ENCODE data around the gene GMPPA. TPM values are rescaled to one million over a fixed set of nuclear protein-coding genes. Genes with fewer than 3 reads are reported as not detected.

GMPPA gene
- total RNA-seq, 4 donors from 2014 or later, result 16.2 to 32.6 (median 19.9) TPM

DNA sequence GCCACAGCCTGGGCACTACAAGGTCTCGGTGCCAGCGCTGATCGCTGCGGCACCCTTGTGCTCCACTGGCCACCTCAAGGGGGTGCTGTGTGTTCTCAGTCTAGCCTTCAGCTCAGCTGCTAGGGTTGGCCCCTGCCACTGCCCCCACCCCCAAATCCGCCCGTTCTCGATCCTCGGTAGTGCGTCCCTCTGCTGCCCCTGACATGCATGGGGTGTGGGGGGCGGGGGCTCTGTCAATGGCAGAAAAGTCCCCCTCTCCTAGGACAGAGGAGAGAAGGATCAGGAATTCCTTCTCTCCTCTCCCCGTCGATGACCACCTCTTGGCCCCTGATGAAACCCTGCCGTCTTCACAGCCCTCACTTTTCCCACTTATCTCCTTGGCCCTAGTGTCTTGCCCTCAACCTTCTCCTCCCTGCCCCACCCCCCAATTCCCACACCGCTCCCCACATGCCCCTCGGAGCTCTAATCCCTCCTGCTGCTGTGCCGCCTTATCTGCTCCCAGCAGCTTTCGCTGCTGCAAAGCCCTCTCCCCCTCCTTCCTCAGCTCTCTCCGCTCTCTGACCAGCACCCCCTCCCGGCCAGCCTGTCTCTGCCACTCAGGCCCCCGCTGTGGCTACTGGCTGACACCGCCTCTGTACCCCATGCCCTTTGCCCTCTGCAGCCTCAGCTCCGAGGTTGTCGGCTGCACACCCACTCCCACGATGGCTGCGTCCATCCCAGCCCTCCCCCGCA, 11.3 kb downstream of the GMPPA start:
- peaks cover 18 to 46% (median 41%) of the 10 kb centered on the region in 4 donors for H3K4me1 ChIP-seq
- no peak overlapping the region for H3K27ac ChIP-seq (replicated peaks in 1 of 4)
- peaks cover 7 to 29% (median 23%) of the 10 kb centered on the region in 4 donors for H3K36me3 ChIP-seq
- H3K9me3 ChIP-seq, result no peaks in the 10 kb centered on the region
- TF ChIP-seq, protein P1, sequence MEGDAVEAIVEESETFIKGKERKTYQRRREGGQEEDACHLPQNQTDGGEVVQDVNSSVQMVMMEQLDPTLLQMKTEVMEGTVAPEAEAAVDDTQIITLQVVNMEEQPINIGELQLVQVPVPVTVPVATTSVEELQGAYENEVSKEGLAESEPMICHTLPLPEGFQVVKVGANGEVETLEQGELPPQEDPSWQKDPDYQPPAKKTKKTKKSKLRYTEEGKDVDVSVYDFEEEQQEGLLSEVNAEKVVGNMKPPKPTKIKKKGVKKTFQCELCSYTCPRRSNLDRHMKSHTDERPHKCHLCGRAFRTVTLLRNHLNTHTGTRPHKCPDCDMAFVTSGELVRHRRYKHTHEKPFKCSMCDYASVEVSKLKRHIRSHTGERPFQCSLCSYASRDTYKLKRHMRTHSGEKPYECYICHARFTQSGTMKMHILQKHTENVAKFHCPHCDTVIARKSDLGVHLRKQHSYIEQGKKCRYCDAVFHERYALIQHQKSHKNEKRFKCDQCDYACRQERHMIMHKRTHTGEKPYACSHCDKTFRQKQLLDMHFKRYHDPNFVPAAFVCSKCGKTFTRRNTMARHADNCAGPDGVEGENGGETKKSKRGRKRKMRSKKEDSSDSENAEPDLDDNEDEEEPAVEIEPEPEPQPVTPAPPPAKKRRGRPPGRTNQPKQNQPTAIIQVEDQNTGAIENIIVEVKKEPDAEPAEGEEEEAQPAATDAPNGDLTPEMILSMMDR (IDR thresholded peaks at IDR 0.05), result peak; percentile 47 to 78 (median 73)
- no peak for TF ChIP-seq POLR2AphosphoS5 (IDR thresholded peaks at IDR 0.05)
- no peak for DNase-seq (ENCODE audit: extremely low spot score)
- H3K4me3 ChIP-seq, result peak overlapping the region; percentile 17 to 49 (median 35)
- 5% methylated on average over 24 of the region's 26 CpGs for WGBS
- intact Hi-C loops (cut with DNase I), result no loop called here
- peaks cover 0 to 68% (median 3%) of the 10 kb centered on the region in 4 donors for H3K27me3 ChIP-seq

DNA sequence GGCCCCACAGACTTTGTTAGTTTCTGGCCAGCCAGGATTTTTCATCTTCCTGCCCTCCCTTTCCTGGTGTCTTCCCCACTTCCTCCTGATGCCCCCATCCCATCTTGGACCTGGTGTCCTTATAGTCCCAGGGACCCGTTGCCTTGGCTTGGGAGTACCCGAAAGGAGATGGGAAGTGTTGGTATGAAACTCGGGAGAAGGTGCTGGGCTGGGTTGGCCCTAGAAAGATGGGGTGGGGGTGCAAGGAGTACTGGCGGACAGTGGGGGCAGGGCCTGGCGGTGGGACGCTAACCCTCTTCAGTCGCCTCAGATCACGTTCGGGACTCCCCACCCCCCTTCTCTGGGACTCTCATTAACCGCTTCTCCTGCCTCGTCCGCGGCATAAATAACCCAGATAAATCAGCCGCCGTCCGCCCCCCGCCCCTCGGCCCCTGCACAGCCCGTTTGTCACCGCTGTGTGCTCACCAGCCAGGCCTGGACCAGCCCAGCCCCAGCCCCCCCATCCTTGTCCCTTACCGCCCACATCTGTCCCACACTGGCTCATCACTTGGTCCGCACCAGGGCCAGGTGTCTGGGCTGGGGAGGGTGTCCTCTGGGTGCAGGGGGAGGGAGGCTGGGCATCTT, 11.9 kb downstream of the GMPPA start:
- peaks cover 5 to 22% (median 16%) of the 10 kb centered on the region in 4 donors for H3K36me3 ChIP-seq
- intact Hi-C loops (cut with DNase I), result no loop called here
- peak overlapping the region in 1 of 4 donors; percentile 49 for H3K4me3 ChIP-seq
- DNase-seq (ENCODE audit: extremely low spot score), result no peak
- peaks cover 18 to 46% (median 41%) of the 10 kb centered on the region in 4 donors for H3K4me1 ChIP-seq
- no peak for TF ChIP-seq POLR2AphosphoS5 (IDR thresholded peaks at IDR 0.05)
- no peak for TF ChIP-seq EP300 (IDR thresholded peaks at IDR 0.05)
- no peak for TF ChIP-seq POLR2A (IDR thresholded peaks at IDR 0.05; ENCODE audit: low read depth)
- TF ChIP-seq, protein P1 (IDR thresholded peaks at IDR 0.05), result no peak
- 66% methylated on average over 22 of the region's 22 CpGs for WGBS
- no peak overlapping the region for H3K27ac ChIP-seq (replicated peaks in 1 of 4)
- H3K9me3 ChIP-seq, result no peaks in the 10 kb centered on the region
- H3K27me3 ChIP-seq, result peaks cover 0 to 75% (median 3%) of the 10 kb centered on the region in 4 donors

DNA sequence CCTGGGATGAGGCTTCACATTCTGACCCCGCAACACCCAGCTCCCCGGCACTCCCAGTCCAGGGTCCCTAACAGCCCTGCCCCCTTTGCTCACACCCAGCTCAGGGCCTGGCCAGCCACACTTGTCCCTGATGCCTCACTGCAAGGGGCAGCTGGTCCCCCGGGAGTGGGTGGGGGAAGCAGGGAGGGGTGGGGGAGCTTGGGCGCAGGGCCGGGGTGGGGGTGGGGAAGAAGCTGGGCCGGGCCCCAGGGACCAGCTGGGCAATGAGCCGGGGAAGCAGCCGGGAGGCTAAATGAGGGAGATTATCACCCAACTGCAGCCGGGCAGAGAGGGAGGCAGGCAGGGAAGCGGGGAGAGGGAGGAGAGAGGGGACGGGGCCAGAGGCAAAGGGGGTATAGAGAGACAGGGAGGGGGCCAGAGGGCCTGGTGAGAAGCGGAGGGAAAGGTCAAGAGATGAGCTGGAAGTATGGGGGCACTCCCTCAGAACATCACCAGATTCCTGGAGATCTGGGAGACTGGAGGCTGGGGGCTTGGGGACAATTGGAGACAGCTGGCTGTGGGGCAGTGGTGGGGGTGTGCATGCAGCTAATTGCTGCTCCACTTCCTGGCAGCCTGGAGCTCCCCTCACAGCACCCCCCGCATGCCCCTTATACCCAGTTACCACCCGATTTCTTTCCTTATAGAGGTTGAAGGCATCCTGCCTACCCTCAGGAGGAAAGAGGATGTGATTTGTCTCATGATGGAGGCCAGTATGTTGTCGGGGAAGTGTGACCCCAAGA, 13.0 kb downstream of the GMPPA start:
- TF ChIP-seq, protein P1 (IDR thresholded peaks at IDR 0.05), result no peak
- no peak for TF ChIP-seq EP300 (IDR thresholded peaks at IDR 0.05)
- TF ChIP-seq POLR2AphosphoS5 (IDR thresholded peaks at IDR 0.05), result no peak
- no peak for TF ChIP-seq POLR2A (IDR thresholded peaks at IDR 0.05; ENCODE audit: low read depth)
- Histone ChIP-seq H3K9me3 (no peaks in the 10 kb centered on the region), H3K4me1 (peaks cover 18 to 46% (median 41%) of the 10 kb centered on the region in 4 donors), H3K4me3 (no peak overlapping the region), H3K27me3 (peaks cover 0 to 85% (median 3%) of the 10 kb centered on the region in 4 donors), H3K27ac (replicated peaks in 1 of 4) (no peak overlapping the region), H3K36me3 (peaks cover 0 to 11% (median 5%) of the 10 kb centered on the region in 4 donors)
- WGBS, result 44% methylated on average over 12 of the region's 15 CpGs
- intact Hi-C loops (cut with DNase I), result no loop called here
- no peak for DNase-seq (ENCODE audit: extremely low spot score)

DNA sequence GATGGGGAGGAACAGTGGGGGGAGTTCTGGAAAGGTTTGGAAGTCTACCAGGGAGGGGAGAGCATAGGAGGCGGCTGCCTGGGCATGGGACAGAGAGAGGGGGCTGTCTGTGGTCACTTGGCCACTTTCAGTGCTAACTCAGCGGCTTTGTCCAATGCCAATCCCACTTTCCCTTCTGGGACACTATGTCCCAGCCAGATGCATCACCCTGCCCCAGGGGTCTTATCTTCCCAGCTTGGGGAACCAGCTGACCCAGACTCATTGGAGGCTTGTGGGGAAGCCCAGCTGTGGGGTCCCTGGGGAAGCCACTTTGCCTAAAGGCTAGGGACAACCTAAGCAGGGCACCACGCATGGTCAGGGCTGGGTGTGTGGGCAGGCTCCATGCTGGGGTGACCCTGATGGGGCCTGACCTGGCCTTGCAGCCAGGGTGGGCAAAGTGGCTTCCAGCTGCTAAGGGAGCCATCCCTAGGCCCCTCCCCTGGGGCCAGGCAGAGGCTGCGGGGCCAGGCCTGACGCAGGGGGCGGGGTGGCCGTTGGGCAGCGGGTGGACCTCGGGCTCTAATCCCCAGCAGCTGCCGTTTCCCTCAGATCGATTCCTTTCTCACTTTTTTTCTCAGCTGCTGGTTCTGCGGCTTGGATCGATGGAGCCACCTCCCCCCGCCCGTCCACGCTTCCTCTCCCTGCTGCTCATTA, 14.0 kb downstream of the GMPPA start:
- Histone ChIP-seq H3K36me3 (peaks cover 0 to 2% (median 0%) of the 10 kb centered on the region in 4 donors), H3K4me3 (no peak overlapping the region), H3K9me3 (no peaks in the 10 kb centered on the region), H3K27ac (replicated peaks in 1 of 4) (no peak overlapping the region), H3K4me1 (peaks cover 18 to 43% (median 41%) of the 10 kb centered on the region in 4 donors), H3K27me3 (peaks cover 0 to 83% (median 3%) of the 10 kb centered on the region in 4 donors)
- 72% methylated on average over 15 of the region's 16 CpGs for WGBS
- intact Hi-C loops (cut with DNase I), result no loop called here
- TF ChIP-seq POLR2AphosphoS5 (IDR thresholded peaks at IDR 0.05) (no peak), EP300 (IDR thresholded peaks at IDR 0.05) (no peak), POLR2A (IDR thresholded peaks at IDR 0.05; ENCODE audit: low read depth) (no peak)
- TF ChIP-seq, protein P1 (IDR thresholded peaks at IDR 0.05), result no peak
- DNase-seq (ENCODE audit: extremely low spot score), result no peak

Measured in esophagus muscularis mucosa (tissue), 4 donors.